ENCODE results near the gene CDC25A.

Gene CDC25A

GRCh38 chr3:48194446-48195071, 6.3 kb upstream of the CDC25A start:
- DNase-seq (ENCODE audit: low read depth in 2 of 2), result no peak

GRCh38 chr3:48190911-48191310, 2.7 kb upstream of the CDC25A start:
- no peak for DNase-seq (ENCODE audit: low read depth in 2 of 2)

- DNase-seq (ENCODE audit: low read depth in 2 of 2), result no peak
Measured at GRCh38 chr3:48189321-48189720, 1.1 kb upstream of the CDC25A start.

GRCh38 chr3:48187579-48188265, 495 bp downstream of the CDC25A start:
- peak in 1 of 2 donors; percentile 28 for DNase-seq (ENCODE audit: low read depth in 2 of 2)

- no peak for DNase-seq (ENCODE audit: low read depth in 2 of 2)
Measured at GRCh38 chr3:48187301-48187578, 977 bp downstream of the CDC25A start.

- no peak for DNase-seq (ENCODE audit: low read depth in 2 of 2)
Measured at GRCh38 chr3:48186631-48187300, 1.5 kb downstream of the CDC25A start.

GRCh38 chr3:48185129-48185528, 3.1 kb downstream of the CDC25A start:
- DNase-seq (ENCODE audit: low read depth in 2 of 2), result no peak

GRCh38 chr3:48184299-48184698, 3.9 kb downstream of the CDC25A start:
- no peak for DNase-seq (ENCODE audit: low read depth in 2 of 2)

- DNase-seq (ENCODE audit: low read depth in 2 of 2), result no peak
Measured at GRCh38 chr3:48180531-48181253, 7.5 kb downstream of the CDC25A start.

- no peak for DNase-seq (ENCODE audit: low read depth in 2 of 2)
Measured at GRCh38 chr3:48180021-48180420, 8.2 kb downstream of the CDC25A start.

- no peak for DNase-seq (ENCODE audit: low read depth in 2 of 2)
Measured at GRCh38 chr3:48178072-48178471, 10.1 kb downstream of the CDC25A start.

GRCh38 chr3:48157950-48158376, 30.3 kb downstream of the CDC25A start:
- DNase-seq (ENCODE audit: low read depth in 2 of 2), result peak; percentile 14 to 40

- no peak for DNase-seq (ENCODE audit: low read depth in 2 of 2)
Measured at GRCh38 chr3:48157202-48157840, 30.9 kb downstream of the CDC25A start.

GRCh38 chr3:48156163-48156562, 32.1 kb downstream of the CDC25A start:
- DNase-seq (ENCODE audit: low read depth in 2 of 2), result no peak

- DNase-seq (ENCODE audit: low read depth in 2 of 2), result no peak
Measured at GRCh38 chr3:48155122-48155521, 33.1 kb downstream of the CDC25A start.

GRCh38 chr3:48151807-48152427, 36.3 kb downstream of the CDC25A start:
- DNase-seq (ENCODE audit: low read depth in 2 of 2), result no peak

GRCh38 chr3:48151058-48151806, 37.0 kb downstream of the CDC25A start:
- peak; percentile 18 to 26 for DNase-seq (ENCODE audit: low read depth in 2 of 2)

GRCh38 chr3:48143992-48144391, 44.2 kb downstream of the CDC25A start:
- DNase-seq (ENCODE audit: low read depth in 2 of 2), result no peak

GRCh38 chr3:48143567-48143966, 44.6 kb downstream of the CDC25A start:
- DNase-seq (ENCODE audit: low read depth in 2 of 2), result no peak

GRCh38 chr3:48142316-48142870, 45.8 kb downstream of the CDC25A start:
- no peak for DNase-seq (ENCODE audit: low read depth in 2 of 2)
